B cell (primary cell): ENCODE measurements around the gene TWF2.

ENCODE experiments used
- EZH2 ChIP-seq: IDR thresholded peaks from 2 replicates; pipeline ENCODE4 v1.6.1; 2012; ENCODE audit warnings: borderline replicate concordance, low read depth, mild to moderate bottlenecking, moderate library complexity, low read length; ENCODE audit not compliant: insufficient read depth, poor library complexity, severe bottlenecking
- TF ChIP-seq, protein P1 (sequence below): fragments of 200-600 bp; IDR thresholded peaks from one replicate; pipeline ENCODE4 v1.8.0; 2022; ENCODE audit warnings: antibody characterized with exemption, mild to moderate bottlenecking

DNA sequence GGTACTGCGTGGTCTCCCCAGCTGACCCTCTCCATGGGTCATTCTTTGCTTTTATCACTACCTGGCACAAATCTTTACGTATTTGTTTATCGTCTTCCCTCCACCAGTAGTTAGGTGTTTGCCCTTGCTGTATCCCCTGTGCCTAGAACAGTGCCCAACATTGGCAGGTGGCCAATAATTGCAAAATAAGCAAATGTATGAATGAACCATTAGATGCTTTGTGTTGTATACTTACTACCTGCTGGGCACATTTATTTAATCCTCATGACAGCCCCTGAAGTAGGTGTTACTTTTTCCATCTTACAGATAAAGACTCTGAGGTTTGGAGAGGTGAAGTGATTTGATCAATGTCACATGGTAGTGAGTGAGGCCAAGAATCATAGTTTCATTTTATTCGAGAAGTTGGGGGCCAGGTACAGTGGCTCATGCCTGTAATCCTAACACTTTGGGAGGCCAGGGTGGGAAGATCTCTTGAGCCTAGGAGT lies 2.0 kb upstream of the TWF2 start:
- TF ChIP-seq, protein P1, sequence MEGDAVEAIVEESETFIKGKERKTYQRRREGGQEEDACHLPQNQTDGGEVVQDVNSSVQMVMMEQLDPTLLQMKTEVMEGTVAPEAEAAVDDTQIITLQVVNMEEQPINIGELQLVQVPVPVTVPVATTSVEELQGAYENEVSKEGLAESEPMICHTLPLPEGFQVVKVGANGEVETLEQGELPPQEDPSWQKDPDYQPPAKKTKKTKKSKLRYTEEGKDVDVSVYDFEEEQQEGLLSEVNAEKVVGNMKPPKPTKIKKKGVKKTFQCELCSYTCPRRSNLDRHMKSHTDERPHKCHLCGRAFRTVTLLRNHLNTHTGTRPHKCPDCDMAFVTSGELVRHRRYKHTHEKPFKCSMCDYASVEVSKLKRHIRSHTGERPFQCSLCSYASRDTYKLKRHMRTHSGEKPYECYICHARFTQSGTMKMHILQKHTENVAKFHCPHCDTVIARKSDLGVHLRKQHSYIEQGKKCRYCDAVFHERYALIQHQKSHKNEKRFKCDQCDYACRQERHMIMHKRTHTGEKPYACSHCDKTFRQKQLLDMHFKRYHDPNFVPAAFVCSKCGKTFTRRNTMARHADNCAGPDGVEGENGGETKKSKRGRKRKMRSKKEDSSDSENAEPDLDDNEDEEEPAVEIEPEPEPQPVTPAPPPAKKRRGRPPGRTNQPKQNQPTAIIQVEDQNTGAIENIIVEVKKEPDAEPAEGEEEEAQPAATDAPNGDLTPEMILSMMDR: no peak
- TF ChIP-seq EZH2: no peak
